VCaP (cell line): ENCODE results near the gene GRIN3A.

Experiments used
- H3K27ac ChIP-seq: fragments of 450-650 bp; 2 replicates; pipeline ENCODE4 v1.5.1; 2017
- CTCF ChIP-seq: fragments of 450-650 bp; conservative IDR thresholded peaks from 2 replicates; pipeline ENCODE4 v1.5.1; 2017; ENCODE audit warnings: mild to moderate bottlenecking, moderate library complexity

GRIN3A gene

GRCh38 chr9:101634741-101635409 is 103.6 kb downstream of the GRIN3A start:
- no peak for TF ChIP-seq CTCF
- H3K27ac ChIP-seq = no peak overlapping the region

- H3K27ac ChIP-seq = no peak overlapping the region
- TF ChIP-seq CTCF = no peak
Measured at GRCh38 chr9:101632611-101633010, 105.8 kb downstream of the GRIN3A start.

GRCh38 chr9:101631892-101632291 is 106.6 kb downstream of the GRIN3A start:
- TF ChIP-seq CTCF = no peak
- H3K27ac ChIP-seq = no peak overlapping the region

GRCh38 chr9:101629636-101630035 is 108.8 kb downstream of the GRIN3A start:
- H3K27ac ChIP-seq = no peak overlapping the region
- TF ChIP-seq CTCF = no peak

GRCh38 chr9:101628173-101628572 is 110.3 kb downstream of the GRIN3A start:
- no peak overlapping the region for H3K27ac ChIP-seq

GRCh38 chr9:101626295-101626694 is 112.2 kb downstream of the GRIN3A start:
- H3K27ac ChIP-seq = no peak overlapping the region
- no peak for TF ChIP-seq CTCF

More at GRCh38 chr9:101628173-101628572, 110.3 kb downstream of the GRIN3A start:
- no peak for TF ChIP-seq CTCF

GRCh38 chr9:101625876-101626275 is 112.6 kb downstream of the GRIN3A start:
- no peak overlapping the region for H3K27ac ChIP-seq
- no peak for TF ChIP-seq CTCF
